Peyer's patch (tissue), 4 donors: Measurements from ENCODE around the gene YTHDF1.

Experiments
- POLR2A ChIP-seq, 2 donors: fragments of 450-650 bp; IDR thresholded peaks; one replicate each; pipeline ENCODE4 v1.5.1; 2017; ENCODE audit warnings: antibody characterized with exemption in 2 of 2, mild to moderate bottlenecking in 2 of 2, moderate library complexity in 2 of 2
- TF ChIP-seq, protein P1 (sequence below), 6 experiments: fragments of 450-650 bp in 4 of 6; fragments of 200-600 bp in 2 of 6; sonication (generic) in 1 of 6; IDR thresholded peaks; one replicate each; pipeline ENCODE4 v1.5.1; 2017 to 2019; ENCODE audit warnings: antibody characterized with exemption in 6 of 6, mild to moderate bottlenecking in 3 of 6, moderate library complexity in 1 of 6

DNA sequence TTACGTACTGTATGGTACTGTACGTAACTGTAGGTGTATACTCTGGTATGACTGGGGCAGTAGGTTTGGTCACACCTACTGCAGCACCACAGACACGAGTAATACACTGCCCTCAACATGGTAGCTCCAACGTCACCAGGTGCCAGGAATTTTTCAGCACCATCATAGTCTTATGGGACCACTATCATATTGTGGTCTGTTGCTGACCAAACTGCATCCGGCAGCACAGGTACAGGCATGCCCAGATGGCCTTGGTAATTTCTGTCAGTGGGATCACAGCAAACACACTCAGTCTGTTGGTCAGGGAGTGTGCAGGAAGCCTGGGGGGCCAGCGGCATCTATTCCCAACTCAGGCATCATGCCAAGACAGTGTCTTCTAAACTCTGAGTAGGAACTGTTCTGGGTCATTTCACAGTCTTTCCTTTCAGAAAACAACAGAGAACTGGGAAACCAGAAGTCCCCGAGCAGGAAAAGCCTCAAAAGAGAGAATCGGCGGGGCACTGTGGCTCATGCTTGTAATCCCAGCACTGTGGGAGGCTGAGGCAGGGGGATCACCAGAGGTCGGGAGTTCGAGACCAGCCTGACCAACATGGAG, 5.8 kb downstream of the YTHDF1 start:
- no peak for TF ChIP-seq POLR2A (IDR thresholded peaks at IDR 0.05)
- TF ChIP-seq, protein P1, sequence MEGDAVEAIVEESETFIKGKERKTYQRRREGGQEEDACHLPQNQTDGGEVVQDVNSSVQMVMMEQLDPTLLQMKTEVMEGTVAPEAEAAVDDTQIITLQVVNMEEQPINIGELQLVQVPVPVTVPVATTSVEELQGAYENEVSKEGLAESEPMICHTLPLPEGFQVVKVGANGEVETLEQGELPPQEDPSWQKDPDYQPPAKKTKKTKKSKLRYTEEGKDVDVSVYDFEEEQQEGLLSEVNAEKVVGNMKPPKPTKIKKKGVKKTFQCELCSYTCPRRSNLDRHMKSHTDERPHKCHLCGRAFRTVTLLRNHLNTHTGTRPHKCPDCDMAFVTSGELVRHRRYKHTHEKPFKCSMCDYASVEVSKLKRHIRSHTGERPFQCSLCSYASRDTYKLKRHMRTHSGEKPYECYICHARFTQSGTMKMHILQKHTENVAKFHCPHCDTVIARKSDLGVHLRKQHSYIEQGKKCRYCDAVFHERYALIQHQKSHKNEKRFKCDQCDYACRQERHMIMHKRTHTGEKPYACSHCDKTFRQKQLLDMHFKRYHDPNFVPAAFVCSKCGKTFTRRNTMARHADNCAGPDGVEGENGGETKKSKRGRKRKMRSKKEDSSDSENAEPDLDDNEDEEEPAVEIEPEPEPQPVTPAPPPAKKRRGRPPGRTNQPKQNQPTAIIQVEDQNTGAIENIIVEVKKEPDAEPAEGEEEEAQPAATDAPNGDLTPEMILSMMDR (IDR thresholded peaks at IDR 0.05): no peak
